ENCODE data around the gene TRIM15. TPM values are rescaled to one million over a fixed set of nuclear protein-coding genes. Genes with fewer than 3 reads are reported as not detected.

The TRIM15 gene
- total and polyA plus RNA-seq, 2 donors (not counting 3 experiments of a cell fraction or from before 2014, with no cell fraction given), result not detected

DNA sequence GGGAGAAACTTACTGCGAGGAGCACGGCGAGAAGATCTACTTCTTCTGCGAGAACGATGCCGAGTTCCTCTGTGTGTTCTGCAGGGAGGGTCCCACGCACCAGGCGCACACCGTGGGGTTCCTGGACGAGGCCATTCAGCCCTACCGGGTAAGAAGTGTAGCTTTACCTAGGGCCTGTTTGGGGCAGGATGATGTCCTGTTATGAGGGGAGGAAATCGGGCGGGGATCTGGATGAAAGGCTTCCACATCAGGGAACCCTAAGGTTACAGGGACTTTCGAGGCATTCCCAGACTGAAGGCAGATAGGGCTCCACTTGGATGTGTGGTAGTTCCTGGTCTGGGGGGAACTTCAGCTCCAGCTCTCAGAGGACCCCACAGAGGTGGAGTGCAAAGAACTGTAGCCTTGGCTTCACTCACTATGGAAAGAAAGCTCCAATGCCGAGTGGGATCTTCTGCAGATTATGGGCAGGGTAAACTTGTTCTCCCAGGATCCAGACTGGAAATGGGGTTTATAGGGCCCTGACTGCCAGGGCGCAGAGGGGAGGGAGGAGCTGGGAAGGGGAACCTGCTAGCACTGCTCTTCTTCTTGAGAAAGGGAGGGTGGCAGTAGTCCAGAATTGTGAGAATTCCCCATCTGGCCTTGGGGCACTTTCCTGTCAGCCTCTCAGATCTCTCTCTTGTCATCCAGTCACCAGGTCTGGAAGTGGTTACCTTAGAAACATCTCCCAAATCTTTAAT, 740 bp downstream of the TRIM15 start:
- BruUV-seq (replicated peaks), result no TSS peak
- H4K20me1 ChIP-seq (replicated peaks; ENCODE audit: control insufficient read depth, extremely low read depth, insufficient read depth, low read length), result no peaks in the 10 kb centered on the region
- CTCF ChIA-PET, result no interaction called here
- no peaks in the 10 kb centered on the region for H3K9me1 ChIP-seq (replicated peaks; ENCODE audit: control insufficient read depth, extremely low read depth, insufficient read depth, low read length)
- intact Hi-C loops (cut with micrococcal nuclease) (no loop called here), dilution Hi-C loops (cut with MboI; ENCODE audit: extremely low pct_ligation_motif_present, low sequenced_read_pairs) (no loop called here)
- no peak overlapping the region for H2AFZ ChIP-seq (ENCODE audit: low read depth, low read length)
- H3K4me1 ChIP-seq (ENCODE audit: control insufficient read depth, extremely low read depth, insufficient read depth, low read length), result no peaks in the 10 kb centered on the region
- TF ChIP-seq MYC (IDR thresholded peaks at IDR 0.05; ENCODE audit: low read depth, low read length) (no peak), POLR2A (IDR thresholded peaks at IDR 0.05; ENCODE audit: low read depth, low read length) (no peak), CTCF (IDR thresholded peaks at IDR 0.05; ENCODE audit: extremely low read depth in 1 of 2, insufficient read depth in 1 of 2, low read depth in 1 of 2, low read length in 2 of 2) (no peak), GATA2 (IDR thresholded peaks at IDR 0.05; ENCODE audit: insufficient read depth, insufficient read length, low read depth, low read length) (no peak), POLR2AphosphoS5 (IDR thresholded peaks at IDR 0.05; ENCODE audit: insufficient read depth, low read depth, low read length) (no peak), EZH2 (IDR thresholded peaks at IDR 0.05; ENCODE audit: borderline replicate concordance, low read depth, low read length, severe bottlenecking) (no peak), JUN (IDR thresholded peaks at IDR 0.05; ENCODE audit: borderline replicate concordance, insufficient read depth, insufficient read length, low read depth) (no peak)
- TF ChIP-seq, protein P1, sequence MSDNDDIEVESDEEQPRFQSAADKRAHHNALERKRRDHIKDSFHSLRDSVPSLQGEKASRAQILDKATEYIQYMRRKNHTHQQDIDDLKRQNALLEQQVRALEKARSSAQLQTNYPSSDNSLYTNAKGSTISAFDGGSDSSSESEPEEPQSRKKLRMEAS (IDR thresholded peaks at IDR 0.05; ENCODE audit: insufficient read depth, insufficient read length), result no peak
- no peak overlapping the region for H3K4me3 ChIP-seq (replicated peaks in 1 of 3; ENCODE audit: insufficient read depth in 1 of 3, low read depth in 1 of 3, low read length in 3 of 3)
- no peak overlapping the region for H3K4me2 ChIP-seq (ENCODE audit: insufficient read depth, low read length)
- POLR2A ChIA-PET, result no interaction called here
- H3K27me3 ChIP-seq (ENCODE audit: control insufficient read depth in 2 of 2, insufficient read depth in 2 of 2, low read length in 2 of 2), result peaks cover 21 to 28% of the 10 kb centered on the region in 2 experiments
- FAIRE-seq, result no peak
- H3K9ac ChIP-seq (replicated peaks; ENCODE audit: extremely low read depth, insufficient read depth, low read length), result no peak overlapping the region
- H3K79me2 ChIP-seq (ENCODE audit: control insufficient read depth, insufficient read depth, low read length), result no peaks in the 10 kb centered on the region
- no peaks in the 10 kb centered on the region for H3K36me3 ChIP-seq (ENCODE audit: control insufficient read depth in 2 of 2, extremely low read depth in 1 of 2, insufficient read depth in 2 of 2, low read length in 2 of 2)
- no peak for DNase-seq (ENCODE audit: low read depth, low spot score)
- no peaks in the 10 kb centered on the region for H3K9me3 ChIP-seq (replicated peaks; ENCODE audit: control insufficient read depth, insufficient read depth, low read length)
- no peak overlapping the region for H3K27ac ChIP-seq (ENCODE audit: insufficient read depth, low read depth, low read length)

Data from endothelial cell of umbilical vein (primary cell).